Iris pigment epithelial cell (primary cell): ENCODE results near the gene INS.

Source experiments
- DNase-seq: peaks from one replicate; pipeline ENCODE4 v3.0.0-alpha.2; 2011; ENCODE audit warnings: low read depth

INS gene

DNA sequence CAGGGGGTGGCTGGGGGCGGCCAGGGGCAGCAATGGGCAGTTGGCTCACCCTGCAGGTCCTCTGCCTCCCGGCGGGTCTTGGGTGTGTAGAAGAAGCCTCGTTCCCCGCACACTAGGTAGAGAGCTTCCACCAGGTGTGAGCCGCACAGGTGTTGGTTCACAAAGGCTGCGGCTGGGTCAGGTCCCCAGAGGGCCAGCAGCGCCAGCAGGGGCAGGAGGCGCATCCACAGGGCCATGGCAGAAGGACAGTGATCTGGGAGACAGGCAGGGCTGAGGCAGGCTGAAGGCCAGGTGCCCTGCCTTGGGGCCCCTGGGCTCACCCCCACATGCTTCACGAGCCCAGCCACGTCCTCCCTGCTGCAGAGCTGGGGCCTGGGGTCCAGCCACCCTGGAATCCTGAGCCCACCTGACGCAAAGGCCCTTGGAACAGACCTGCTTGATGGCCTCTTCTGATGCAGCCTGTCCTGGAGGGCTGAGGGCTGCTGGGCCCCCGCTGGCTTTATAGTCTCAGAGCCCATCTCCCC is at the start of gene INS:
INS (minus strand) TSS at position 474 of the 524 bp plus-strand sequence; CDS start at position 236, 238 bp downstream.
- no peak for DNase-seq

DNA sequence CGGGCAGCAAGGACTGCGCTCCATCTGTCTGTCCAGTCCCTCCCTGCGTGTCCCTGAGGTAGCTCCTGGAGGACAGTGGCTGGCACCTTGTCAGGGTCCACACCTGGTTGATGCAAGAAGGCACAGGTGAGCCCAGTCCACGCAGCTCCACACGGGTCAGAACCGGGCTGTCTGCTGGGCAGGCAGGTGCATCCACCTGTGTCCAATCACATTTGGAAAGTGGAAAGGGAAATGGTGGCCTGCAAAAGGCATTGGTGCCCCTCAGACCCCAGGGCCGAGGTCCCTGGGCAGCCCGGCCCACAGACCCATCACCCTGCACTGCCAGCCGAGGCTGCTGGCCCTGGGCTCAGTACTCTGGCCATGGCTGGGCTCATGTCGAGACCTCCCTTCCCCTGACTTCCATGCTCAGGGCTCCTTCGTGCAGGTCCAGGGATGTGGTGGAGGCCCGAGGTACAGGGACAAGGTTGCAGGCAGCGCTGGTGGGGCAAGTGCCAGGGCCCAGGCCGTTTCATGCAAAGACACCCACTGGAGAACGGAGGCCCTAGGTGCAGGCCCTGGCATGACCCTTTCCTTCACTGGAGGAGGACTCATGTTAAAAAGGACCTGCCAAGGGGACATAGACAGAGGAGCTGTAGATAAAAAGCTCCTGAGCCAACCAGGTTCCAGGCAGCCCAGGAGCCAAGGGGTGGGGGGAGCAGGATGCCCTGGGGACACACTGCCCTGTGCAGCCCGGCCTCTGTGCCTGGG is 49.5 kb upstream of the INS start:
- no peak for DNase-seq

DNA sequence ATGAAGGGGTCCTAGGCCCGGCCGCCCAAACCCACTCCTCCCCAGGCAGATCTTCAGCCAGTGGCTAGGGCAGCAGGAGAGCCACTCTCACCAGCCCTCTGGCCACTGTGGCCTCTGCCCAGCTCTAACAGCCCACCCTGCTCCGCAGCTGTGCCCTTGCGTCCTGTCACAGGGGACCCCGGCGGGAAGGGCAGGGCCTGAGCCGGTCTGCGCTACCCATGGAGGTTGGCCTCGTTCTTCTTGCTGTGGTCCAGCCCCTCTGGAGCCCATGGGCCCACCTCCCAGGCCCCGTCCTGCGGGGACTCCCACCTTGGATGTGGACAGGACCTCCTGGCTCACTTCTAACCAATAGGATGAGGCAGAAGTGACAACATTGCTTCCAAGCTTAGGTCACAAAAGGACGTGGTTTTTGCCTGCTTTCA is 48.9 kb upstream of the INS start:
- DNase-seq, result no peak

DNA sequence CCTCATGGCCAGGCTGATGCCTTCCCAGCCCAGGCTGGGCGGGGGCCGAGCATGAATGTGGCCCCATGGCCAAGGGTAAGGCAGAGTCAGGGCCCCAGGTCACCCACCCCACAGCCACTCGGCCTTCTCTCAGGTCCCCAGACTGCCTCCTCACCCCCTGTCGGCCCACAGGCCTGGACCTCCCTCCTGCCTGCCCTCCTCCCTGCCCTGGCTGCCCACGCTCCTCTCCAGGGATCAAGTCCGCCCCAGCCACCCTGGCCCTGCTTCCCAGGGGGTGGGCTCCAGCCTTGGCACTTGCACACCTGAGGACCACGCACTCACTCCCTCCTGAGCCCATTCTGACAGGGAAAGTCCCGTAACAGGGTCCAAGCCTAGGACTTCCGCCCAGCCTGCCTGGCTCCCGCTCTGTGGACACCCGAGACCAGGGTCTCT is 48.4 kb upstream of the INS start:
- DNase-seq, result no peak

DNA sequence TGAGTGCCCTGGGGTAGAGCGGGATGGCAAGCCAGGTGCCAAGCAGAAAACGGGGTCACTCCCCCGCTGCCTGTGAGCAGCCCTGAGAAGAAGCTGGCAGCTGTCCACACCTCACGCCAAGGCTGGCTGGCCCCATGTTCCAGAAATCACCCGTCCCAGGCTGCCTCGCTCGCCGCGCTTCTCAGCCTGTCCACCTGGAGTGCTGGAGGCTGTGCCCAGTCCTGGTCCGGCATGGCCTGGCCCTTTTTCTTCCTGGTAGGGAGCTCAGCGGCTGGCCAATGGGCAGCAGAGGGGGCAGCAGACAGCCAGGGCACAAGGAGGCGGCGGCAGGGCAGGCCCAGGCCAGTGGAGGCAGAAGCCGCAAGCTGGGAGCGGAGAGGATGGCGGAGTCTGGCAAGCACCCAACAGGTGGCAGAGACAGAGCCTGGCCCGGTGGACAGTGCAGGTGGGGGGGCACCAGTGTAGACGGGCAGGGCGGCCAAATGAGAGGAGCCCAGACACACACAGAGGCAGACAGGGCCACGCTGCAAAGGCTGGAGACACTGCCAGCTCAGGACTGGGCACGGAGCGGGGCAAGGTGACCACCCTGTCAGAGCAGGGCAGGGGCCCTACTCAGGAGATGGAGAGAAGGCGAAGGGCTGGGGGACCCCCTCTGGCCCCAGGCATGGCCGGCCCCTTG is 47.8 kb upstream of the INS start:
- no peak for DNase-seq

DNA sequence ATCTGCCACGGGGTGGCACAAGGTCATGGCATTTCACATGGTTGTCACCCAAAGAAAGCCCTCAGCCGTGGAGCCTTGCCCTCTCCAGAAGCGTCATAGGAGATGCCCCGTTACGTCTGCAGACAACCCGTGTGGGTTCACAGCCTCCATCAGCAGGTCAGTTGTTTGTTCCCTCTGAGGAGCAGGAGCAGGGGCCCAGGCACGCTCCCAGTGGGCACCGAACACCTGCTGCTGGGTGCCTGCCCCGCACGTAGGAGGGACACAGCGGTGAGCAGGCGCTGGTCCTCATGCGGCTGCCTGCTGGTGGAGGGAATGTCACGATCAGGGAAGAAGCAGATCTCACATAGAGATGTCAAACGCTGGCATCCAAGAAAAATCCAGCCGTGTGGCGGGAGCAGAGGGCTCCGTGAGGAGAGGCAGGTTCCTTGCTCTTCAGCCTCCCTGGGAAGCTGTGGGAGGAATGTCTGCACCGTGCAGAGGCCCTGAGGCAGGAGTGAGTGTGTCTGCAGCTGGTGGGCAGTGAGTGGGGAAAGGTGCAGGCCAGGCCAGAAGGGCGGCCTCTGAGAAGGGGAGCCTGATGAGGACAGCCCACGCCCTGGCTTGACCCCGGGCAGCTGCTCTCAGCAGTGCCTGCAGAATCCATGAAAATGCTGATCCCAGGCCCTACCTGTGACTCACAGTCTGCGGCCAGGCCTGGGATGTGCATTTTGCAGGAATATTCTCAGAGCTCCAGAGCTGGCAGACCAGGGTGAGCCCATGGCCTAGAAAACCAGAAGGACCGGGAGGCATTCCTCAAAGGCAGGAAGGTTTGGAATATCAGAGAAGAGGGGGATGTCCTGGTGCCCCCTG is 47.0 kb upstream of the INS start:
- DNase-seq, result no peak

DNA sequence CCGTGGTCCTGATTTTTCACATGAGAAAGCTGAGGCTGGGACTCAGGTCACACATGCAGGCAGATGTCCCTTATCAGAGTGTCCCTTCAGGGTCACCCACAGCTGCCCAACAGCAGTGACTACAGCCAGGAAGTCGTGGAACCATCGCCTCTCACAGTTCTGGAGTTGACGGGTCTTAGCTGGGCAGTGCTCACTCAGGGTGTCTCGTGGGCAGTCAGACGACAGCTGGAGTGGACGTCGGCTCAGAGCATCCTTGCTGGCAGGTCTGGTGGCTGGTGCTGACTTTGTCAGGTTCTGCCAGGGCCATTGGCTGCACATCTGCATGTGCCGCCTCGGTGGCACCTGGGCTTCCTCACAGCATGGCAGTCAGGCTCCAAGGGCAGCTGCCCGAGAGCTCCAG is 46.2 kb upstream of the INS start:
- no peak for DNase-seq

DNA sequence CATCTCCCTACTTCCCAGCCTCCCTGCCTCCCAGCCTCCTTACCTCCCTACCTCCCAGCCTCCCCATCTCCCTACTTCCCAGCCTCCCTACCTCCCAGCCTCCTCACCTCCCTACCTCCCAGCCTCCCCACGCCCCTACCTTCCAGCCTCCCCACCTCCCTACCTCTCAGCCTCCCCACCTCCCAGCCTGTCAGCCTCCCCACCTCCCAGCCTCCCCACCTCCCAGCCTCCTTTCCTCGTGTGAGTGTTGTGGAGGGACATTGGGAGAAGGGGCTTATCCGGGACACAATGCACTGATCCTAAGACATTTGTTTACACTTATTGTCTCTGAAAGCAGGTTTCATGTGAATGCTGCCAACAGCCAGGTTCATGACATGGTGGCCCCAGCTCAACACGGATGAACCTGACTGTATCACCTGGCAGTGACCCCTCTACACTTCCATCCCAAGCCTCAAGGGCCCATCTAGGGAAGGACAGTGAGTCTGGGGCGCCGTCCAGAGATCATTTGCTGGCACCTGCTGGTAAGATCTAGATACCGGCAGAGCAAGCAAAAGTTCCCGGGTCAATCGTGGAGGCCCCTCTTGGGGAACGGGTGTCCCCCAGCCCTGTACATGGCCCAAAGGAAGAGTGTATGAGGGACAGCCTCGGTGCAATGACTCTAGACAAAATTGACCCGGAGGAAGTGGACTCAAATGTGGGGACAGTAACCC is 45.1 kb upstream of the INS start:
- no peak for DNase-seq

DNA sequence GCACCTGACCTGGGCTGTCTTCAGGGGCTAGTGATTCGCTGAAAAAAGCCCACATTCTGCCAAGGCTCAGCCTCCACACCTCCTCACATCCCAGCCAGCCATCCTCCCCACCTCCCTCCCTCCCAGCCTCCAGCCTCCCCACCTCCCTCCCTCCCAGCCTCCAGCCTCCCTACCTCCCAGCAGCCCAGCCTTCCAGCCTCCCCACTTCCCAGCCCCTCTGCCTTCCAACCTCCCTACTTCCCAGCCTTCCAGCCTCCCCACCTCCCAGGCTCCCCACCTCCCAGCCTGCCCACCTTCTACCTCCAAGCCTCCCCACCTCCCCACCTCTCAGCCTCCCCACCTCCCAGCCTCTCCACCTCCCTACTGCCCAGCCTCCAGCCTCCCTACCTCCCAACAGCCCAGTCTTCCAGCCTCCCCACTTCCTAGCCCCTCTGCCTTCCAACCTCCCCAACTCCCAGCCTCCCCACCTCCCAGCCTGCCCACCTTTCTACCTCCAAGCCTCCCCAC is 44.3 kb upstream of the INS start:
- no peak for DNase-seq

DNA sequence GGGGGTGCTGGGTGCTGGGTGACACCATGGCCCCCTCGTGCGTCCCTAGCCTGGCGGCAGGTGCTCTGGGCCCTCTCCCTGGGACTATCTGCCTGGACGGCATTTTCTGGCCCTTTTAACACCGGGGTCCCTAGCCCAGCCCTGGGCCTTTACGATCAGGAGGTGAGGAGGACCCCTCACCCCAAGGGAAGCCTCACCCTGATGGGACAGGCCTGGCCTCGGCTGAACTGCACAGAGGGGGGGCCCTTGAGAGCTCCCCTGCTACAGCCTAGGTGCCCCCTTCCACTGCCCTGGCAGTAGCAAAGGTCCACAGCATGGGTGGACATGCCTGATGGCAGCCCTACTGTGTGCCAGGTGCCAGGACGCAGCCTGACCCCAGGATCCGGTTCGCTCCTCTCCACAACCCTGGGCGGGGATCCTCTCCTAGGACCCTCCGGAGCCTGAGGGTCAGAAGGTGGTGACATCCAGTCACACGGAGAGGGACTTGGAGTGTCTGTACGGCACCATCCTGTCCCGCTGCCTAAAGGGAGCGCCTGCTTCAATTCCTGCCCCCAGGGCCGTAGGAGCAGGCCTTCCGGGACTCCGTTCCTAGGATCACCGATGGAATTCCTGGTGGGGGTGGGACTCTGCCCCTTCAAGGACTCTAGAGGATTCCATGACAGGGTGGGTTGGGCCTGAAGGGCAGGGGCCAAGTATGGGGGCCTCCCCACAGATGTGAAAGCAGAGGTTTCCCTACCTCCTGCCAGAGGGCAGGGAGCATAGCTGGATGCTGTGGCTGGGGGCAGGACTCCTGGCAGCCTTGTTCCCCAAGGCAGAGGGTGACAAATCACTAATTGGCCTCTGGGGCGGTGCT is 43.6 kb upstream of the INS start:
- DNase-seq, result no peak

DNA sequence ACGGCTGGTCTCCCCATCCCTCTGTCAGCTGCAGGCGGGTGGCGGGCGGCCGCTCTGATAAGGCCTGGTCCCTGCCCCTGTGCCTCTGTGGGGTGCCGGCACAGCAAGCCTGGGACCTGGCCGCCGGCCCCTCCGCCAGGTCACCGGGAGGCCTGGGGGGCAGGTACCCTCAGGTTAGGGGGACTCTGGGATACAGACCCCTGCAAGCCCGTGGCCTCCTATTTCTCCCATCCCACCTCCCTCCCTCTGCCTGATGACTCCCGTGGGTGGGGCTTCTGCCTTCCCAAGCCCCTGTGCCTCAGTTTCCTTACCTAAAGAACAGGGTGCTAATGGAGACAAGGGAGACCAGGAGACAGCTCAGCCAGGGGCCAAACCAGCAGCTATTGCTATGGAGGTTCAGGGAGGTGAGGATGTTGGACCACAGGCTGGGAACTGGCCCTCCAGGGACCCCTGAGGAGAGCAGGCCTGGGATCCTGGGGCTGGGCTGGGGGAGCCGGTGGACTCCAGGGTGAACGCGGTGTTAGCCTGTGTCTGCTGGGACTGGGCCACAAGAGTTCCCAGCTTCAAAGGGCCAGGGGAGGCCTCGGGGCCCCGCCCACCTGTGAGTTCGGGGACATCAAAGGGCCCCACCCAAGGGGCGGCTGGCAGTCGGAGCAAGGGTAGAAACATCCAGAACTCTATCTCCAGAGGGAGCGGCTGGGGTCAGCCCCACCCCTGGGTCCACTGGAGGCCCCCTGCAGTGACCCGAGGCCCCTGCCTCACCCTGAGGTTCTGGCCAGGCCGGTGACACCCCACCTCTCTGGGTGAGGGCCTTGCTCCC is 42.6 kb upstream of the INS start:
- no peak for DNase-seq

DNA sequence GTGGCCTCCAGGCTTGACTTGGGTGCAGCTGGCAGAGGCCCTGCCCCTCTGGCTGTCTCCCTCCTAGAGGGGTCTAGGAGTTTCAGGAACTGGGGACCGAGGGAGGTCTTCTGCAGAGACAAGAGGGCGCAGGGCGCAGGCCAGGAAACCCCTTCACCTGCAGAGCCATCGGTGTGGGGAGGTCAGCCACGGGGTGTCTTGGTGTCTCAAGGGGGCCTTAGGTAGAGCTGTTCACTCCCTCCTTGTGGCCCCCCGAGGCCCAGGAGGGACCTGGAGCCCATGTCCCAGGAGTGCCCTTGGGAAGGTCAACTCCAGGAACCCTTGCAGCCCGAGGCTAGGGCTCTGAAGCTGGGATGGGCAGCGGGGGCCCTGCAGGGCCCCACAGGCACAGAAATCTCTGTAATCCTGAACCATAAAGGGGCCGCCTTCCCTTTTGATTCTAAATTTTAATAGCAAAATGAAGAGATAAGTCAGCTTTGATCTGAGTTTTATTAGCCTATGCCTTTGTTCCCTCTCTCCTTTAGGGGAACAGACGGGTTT is 42.0 kb upstream of the INS start:
- DNase-seq, result no peak

DNA sequence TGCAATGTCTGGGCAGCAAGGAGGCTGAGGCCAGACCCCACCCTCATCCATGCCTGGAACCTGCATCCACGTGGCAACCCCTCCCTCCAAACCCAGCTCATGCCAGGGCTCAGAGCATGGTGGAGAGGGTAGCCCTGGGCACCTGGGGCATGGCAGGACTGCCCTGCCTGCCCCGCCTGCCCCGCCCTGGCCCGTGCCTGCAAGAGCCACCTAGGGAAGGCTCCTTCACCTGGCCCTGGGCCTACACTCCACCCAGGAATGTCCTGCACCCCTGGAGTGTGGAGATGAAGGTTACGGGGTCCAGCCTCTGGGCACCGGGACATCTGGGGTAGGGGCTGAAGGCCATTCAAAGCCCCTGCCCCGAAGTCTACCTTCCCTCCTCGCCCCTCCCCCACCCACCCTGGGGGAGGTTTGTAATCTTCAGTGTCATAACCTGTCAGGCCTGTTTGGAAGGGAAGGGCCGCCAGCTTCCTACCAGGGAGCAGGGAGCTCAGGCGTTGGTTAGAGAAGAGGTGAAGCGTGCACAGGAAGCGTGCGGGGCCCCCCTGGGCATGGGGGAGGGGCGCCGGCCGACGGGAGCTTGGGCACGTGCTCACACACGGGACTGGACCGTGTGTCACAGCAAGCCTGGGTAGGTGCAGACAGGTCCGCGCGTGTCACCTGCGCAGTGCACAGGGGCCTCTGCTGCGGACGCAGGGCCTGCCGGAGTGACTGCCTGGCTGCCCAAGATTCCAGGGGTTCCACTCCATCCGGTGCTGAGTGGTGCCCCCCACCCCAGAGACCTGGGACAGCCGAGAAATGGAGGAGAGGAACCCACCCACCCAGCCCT is 41.3 kb upstream of the INS start:
- no peak for DNase-seq

DNA sequence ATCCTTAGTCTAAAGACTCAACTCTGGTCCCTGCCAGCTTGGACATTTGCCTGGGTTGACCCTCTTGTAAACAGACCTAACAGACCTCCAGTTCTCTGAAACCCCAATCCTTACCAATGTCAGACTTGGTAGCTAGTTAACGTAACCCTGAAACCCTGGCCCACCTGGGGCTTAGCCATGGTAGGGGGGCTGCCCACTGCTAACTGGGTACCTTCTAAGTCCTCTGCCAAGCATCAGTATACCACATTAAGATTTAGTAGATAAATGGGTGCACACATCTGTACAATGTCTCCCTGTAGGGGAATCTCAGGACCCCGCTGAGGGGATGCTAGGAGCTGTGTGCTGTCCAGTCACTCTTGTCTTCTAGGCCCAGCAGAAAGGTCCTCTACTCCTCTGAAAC is 40.5 kb upstream of the INS start:
- DNase-seq, result no peak

DNA sequence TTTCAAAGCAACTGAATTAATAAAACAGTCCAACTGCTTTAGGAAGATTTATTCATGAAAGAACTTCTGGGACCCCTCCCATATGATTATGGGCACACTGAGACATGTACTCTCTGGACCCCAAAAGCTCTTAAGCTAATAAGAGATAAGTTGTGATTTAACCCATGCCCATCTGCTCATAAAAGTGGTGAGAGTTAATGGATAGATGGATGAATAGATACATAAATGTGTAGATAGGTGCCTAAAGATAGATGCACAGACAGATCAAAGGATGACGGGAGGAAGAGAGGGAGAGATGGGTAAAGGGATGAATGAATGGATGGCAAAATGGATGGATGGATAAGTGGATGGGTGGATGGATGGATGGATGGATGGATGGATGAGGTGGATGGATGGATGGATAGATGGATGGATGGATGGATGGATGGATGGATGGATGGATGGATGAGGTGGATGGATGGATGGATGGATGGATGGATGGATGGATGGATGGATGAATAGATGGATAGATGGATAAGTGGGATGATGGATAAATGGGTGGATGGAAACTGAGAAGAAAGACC is 40.0 kb upstream of the INS start:
- DNase-seq, result no peak

DNA sequence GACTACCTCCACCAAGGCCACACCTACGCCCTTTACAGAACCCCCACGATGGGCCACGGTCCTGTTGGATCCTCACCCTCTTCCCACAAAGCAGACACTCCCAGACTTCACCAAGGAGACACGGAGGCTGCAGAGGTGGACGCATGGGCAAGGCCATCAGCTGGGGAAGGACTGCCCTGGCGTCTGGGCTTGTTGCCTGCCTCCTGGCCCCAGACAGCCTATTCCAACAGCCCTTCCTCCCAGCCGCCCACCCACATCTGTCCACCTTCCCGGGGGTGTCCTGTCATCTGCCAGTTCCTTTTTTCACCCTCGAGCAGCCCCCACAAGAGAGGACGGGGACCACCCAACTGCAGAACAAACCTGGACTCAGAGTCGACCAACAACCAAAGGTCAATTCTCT is 39.5 kb upstream of the INS start:
- DNase-seq, result no peak

DNA sequence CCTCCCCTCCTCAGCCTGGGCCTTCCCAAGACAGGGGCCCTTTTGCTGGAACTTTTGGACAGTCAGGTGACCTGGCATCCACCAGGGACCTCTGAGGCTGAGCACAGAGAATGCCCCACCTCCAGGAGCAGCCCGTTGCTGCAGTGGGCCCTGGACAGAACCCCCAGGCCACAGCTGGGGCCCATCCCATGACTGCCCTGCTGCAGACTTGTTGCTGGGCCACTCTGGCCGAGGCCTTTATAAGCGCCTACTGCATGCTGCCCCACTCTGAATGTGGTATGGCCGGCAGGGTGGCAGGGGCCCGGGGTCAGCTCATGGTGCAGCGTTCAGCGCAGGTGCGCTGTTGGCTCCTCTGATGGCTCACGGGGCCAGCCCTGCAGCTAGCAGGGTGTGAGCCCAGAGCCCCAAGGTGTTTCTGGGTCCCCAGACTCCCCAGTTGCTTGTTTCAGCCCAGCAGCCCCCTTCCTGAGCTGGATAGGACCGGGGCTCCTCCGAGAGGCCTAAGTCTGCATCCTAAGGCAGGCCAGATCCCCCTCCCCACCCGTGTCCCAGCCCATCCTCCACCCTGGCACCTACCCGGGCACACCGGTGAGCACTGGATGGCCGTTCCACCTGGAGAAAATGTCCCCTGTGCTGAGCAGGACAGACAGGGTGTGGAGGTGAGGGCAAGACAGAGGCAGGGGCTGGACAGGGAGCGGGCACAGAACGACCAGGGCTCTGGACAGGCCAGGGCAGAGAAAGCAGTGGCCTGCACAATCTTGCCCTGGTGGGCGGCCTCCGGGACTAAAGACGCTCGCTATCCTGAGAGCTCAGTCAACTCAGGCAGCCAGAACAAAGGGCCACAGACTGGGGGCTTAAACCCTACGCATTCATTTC is 38.7 kb upstream of the INS start:
- DNase-seq, result no peak
